HEK293 (cell line): ENCODE measurements around the gene OPCML.

Experiments
- CTCF ChIA-PET: fragments of 350-600 bp; formaldehyde crosslinking; extraction: SDS; loops from one replicate; lab custom pipeline; 2021; ENCODE audit warnings: antibody characterized with exemption; lab: Yijun Ruan, JAX
- POLR2A ChIA-PET: fragments of 300-600 bp; formaldehyde crosslinking; extraction: SDS; loops from one replicate; lab custom pipeline; 2020; ENCODE audit warnings: antibody characterized with exemption, inconsistent platforms; lab: Yijun Ruan, JAX
- H3K27ac ChIP-seq: fragments of 200-500 bp; sonication (Bioruptor generic); 2 replicates; pipeline ENCODE4 v1.5.1; 2014; ENCODE audit warnings: low read depth, low read length, control low read depth, inconsistent platforms; ENCODE audit errors: extremely low read depth
- H3K36me3 ChIP-seq, 2 experiments: fragments of 200-500 bp in 1 of 2; sonication (Bioruptor generic) in 1 of 2; 1 replicate in 1 of 2; 2 replicates in 1 of 2; pipeline ENCODE4 v1.5.1; 2014 to 2017; ENCODE audit warnings: inconsistent platforms in 2 of 2, low read length in 2 of 2; ENCODE audit not compliant: control insufficient read depth in 2 of 2, insufficient read depth in 1 of 2
- H3K4me1 ChIP-seq: fragments of 200-500 bp; sonication (Bioruptor generic); 2 replicates; pipeline ENCODE4 v1.5.1; 2014; ENCODE audit warnings: mild to moderate bottlenecking, low read length, inconsistent platforms; ENCODE audit not compliant: control insufficient read depth, insufficient read depth
- H3K4me3 ChIP-seq: 2 replicates; pipeline ENCODE4 v1.5.1; 2011; ENCODE audit warnings: low read depth, mild to moderate bottlenecking, control low read depth, low read length, moderate library complexity
- H3K9me3 ChIP-seq: fragments of 200-500 bp; sonication (Bioruptor generic); 2 replicates; pipeline ENCODE4 v1.5.1; 2014; ENCODE audit warnings: low read depth, low read length, inconsistent platforms; ENCODE audit not compliant: control insufficient read depth, insufficient read depth
- ZFP3 ChIP-seq: fragments of 450-650 bp; formaldehyde crosslinking; IDR thresholded peaks from 2 replicates; pipeline ENCODE4 v1.5.1; 2016; ENCODE audit warnings: low read depth, missing biosample characterization, missing genetic modification characterization
- ZIC2 ChIP-seq: fragments of 450-650 bp; formaldehyde crosslinking; IDR thresholded peaks from 2 replicates; pipeline ENCODE4 v1.5.1; 2016; ENCODE audit warnings: missing biosample characterization, missing genetic modification characterization
- ZNF155 ChIP-seq: fragments of 450-650 bp; formaldehyde crosslinking; IDR thresholded peaks from 2 replicates; pipeline ENCODE4 v1.5.1; 2016; ENCODE audit warnings: missing biosample characterization, missing genetic modification characterization
- ZNF202 ChIP-seq: fragments of 450-650 bp; formaldehyde crosslinking; IDR thresholded peaks from 2 replicates; pipeline ENCODE4 v1.5.1; 2016; ENCODE audit warnings: missing biosample characterization, missing genetic modification characterization, borderline replicate concordance
- ZNF433 ChIP-seq: fragments of 450-650 bp; formaldehyde crosslinking; IDR thresholded peaks from 2 replicates; pipeline ENCODE4 v1.5.1; 2016; ENCODE audit warnings: missing biosample characterization, missing genetic modification characterization, low read depth
- ZNF473 ChIP-seq: fragments of 450-650 bp; formaldehyde crosslinking; IDR thresholded peaks from 2 replicates; pipeline ENCODE4 v1.5.1; 2017; ENCODE audit warnings: missing biosample characterization, missing genetic modification characterization
- ZNF571 ChIP-seq: fragments of 450-650 bp; formaldehyde crosslinking; IDR thresholded peaks from 2 replicates; pipeline ENCODE4 v1.5.0; 2017; ENCODE audit warnings: missing biosample characterization, missing genetic modification characterization
- ZNF610 ChIP-seq: fragments of 450-650 bp; formaldehyde crosslinking; IDR thresholded peaks from 2 replicates; pipeline ENCODE4 v1.5.1; 2016; ENCODE audit warnings: missing biosample characterization, missing genetic modification characterization, borderline replicate concordance
- ZNF624 ChIP-seq: fragments of 450-650 bp; formaldehyde crosslinking; IDR thresholded peaks from 2 replicates; pipeline ENCODE4 v1.5.1; 2017; ENCODE audit warnings: missing biosample characterization, missing genetic modification characterization
- ZNF629 ChIP-seq: fragments of 450-650 bp; formaldehyde crosslinking; IDR thresholded peaks from 2 replicates; pipeline ENCODE4 v1.5.1; 2017; ENCODE audit warnings: missing biosample characterization, missing genetic modification characterization
- ZNF830 ChIP-seq: fragments of 450-650 bp; IDR thresholded peaks from 2 replicates; pipeline ENCODE4 v1.5.0; 2018; ENCODE audit warnings: missing biosample characterization, missing genetic modification characterization, low read depth, mild to moderate bottlenecking, moderate library complexity
- TF ChIP-seq, protein P1 (sequence below): fragments of 450-650 bp; formaldehyde crosslinking; IDR thresholded peaks from 2 replicates; pipeline ENCODE4 v1.5.1; 2016; ENCODE audit warnings: missing biosample characterization, missing genetic modification characterization
- TF ChIP-seq, protein P2 (sequence below): fragments of 450-650 bp; formaldehyde crosslinking; IDR thresholded peaks from 2 replicates; pipeline ENCODE4 v1.5.1; 2016; ENCODE audit warnings: missing biosample characterization, missing genetic modification characterization
- TF ChIP-seq, protein P3 (sequence below): fragments of 450-650 bp; formaldehyde crosslinking; IDR thresholded peaks from 2 replicates; pipeline ENCODE4 v1.5.1; 2017; ENCODE audit warnings: missing biosample characterization, mild to moderate bottlenecking, missing genetic modification characterization, moderate library complexity
- TF ChIP-seq, protein P4 (sequence below): fragments of 450-650 bp; formaldehyde crosslinking; IDR thresholded peaks from 2 replicates; pipeline ENCODE4 v1.5.1; 2016; ENCODE audit warnings: missing biosample characterization, missing genetic modification characterization
- TF ChIP-seq, protein P5 (sequence below): fragments of 450-650 bp; formaldehyde crosslinking; IDR thresholded peaks from 2 replicates; pipeline ENCODE4 v1.5.1; 2016; ENCODE audit warnings: missing biosample characterization, missing genetic modification characterization, borderline replicate concordance
- TF ChIP-seq, protein P6 (sequence below): fragments of 450-650 bp; formaldehyde crosslinking; IDR thresholded peaks from 2 replicates; pipeline ENCODE4 v1.5.1; 2017; ENCODE audit warnings: missing biosample characterization, missing genetic modification characterization

The OPCML gene

DNA sequence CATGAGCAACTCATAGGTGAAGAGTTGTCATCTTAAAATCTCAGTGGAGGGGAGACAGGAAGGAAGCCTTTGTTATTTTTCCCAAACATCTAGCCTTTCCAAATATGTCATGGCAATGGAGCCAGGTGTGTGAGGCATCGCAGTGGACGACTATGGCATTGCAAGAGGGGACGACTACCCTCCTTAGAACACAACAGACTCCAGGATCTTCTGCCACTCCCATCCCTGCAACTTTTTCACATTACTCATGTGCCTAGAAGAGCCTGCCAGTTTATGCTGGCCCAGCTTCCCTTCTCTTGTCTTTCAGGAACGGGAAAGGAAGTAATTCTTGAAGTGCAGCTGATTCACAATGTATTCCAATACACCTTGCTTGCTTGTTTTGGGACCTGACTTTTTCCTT is 1008.4 kb downstream of the OPCML start (continued):
- TF ChIP-seq ZIC2 (tag by site-specific recombination) (no peak), ZFP3 (tag by site-specific recombination) (no peak)

DNA sequence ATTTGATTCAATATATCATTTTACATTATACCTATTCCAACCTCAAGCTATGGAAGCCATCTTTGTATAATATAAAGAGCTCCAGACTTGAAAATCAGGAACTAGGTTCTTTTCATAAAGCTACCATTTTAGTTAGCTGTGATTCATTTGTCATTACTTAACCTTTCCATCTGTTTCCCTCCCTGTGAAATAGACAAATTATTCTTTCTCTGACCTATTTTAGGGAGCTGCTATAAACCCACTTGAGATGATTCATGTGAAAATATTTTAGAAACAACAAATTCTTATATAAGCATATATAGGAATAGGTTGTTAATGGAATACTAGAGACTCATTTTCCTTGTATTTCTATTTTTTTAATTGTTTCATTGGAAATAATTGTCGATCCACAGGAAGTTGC is 1012.1 kb downstream of the OPCML start:
- CTCF ChIA-PET = interaction anchor here (0.5 to 0.8 kb wide), 2 partner anchors 333 to 1578 kb away, joined by 4 to 5 read pairs; no protein-coding TSS in a partner anchor
- Histone ChIP-seq H3K36me3 (no peaks in the 10 kb centered on the region), H3K4me1 (no peaks in the 10 kb centered on the region), H3K27ac (no peak overlapping the region)
- TF ChIP-seq ZNF610 (tag by site-specific recombination) = no peak
- no peak for TF ChIP-seq ZNF473 (tag by site-specific recombination)
- TF ChIP-seq, all 188 proteins: peak for 0
- H3K9me3 ChIP-seq = no peaks in the 10 kb centered on the region
- no peak overlapping the region for H3K4me3 ChIP-seq
- POLR2A ChIA-PET = no interaction called here

DNA sequence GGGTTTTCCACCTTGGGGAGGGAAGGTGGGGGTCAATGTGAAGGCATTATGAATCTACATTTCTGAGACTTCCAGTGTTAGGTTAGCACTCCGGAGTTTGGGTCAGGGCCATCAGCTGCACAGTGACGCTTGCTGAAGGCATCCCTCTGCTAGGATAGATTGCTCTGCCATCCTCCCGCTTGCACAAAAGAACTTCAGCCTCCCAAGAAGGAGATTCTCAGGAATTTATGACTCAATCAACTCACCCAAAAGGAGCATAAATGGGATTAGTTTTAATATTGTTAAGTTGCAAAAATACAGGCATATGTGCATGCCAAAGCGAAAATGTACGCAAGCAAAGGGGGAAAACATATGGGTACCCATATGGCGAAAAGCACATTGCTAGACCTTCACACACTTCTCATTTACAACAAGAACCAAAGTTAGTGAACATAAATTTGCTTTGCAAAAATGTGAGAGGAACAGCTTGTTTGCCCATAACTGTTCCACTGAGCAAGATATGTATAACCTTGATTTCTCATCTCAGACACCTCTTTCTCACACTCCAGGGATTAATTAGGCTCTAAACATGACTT is 1013.0 kb downstream of the OPCML start:
- no peak for TF ChIP-seq ZNF202 (tag by site-specific recombination)
- no peak for TF ChIP-seq ZNF571 (tag by site-specific recombination)
- TF ChIP-seq ZNF624 (tag by site-specific recombination) = no peak
- TF ChIP-seq, all 188 proteins: peak for 0
- CTCF ChIA-PET = no interaction called here

DNA sequence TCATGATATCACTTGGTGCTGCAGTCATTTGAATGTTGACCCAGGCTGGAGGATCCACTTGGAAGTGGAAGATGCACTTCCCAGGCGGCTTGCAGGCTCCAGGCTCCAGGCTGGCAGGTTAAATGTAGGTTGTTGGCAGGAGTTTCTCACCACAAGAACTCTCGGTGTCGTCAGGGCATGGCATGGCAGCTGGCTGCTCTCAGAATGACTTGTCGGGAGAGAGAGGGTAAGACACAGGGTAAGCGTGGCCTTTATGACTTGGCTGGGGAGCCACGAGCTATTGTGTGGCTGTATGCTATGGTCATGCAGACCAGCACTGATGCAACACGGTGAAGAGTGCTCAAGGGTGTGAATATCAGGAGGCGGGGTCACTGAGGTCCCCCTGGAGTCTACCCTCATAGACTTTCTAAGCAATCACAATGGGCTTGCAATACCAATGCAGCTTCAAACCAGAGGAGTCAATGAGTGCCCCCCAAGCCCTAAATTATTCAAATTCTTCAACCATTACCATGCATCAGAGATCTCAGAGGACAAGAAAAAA is 1027.7 kb downstream of the OPCML start:
- no peaks in the 10 kb centered on the region for H3K9me3 ChIP-seq
- ChIA-PET CTCF (no interaction called here), POLR2A (no interaction called here)
- H3K36me3 ChIP-seq = no peaks in the 10 kb centered on the region
- H3K27ac ChIP-seq = no peak overlapping the region
- no peaks in the 10 kb centered on the region for H3K4me1 ChIP-seq
- H3K4me3 ChIP-seq = no peak overlapping the region
- TF ChIP-seq, protein P1, sequence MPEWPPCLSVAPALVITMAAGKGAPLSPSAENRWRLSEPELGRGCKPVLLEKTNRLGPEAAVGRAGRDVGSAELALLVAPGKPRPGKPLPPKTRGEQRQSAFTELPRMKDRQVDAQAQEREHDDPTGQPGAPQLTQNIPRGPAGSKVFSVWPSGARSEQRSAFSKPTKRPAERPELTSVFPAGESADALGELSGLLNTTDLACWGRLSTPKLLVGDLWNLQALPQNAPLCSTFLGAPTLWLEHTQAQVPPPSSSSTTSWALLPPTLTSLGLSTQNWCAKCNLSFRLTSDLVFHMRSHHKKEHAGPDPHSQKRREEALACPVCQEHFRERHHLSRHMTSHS = no peak
- TF ChIP-seq, protein P2, sequence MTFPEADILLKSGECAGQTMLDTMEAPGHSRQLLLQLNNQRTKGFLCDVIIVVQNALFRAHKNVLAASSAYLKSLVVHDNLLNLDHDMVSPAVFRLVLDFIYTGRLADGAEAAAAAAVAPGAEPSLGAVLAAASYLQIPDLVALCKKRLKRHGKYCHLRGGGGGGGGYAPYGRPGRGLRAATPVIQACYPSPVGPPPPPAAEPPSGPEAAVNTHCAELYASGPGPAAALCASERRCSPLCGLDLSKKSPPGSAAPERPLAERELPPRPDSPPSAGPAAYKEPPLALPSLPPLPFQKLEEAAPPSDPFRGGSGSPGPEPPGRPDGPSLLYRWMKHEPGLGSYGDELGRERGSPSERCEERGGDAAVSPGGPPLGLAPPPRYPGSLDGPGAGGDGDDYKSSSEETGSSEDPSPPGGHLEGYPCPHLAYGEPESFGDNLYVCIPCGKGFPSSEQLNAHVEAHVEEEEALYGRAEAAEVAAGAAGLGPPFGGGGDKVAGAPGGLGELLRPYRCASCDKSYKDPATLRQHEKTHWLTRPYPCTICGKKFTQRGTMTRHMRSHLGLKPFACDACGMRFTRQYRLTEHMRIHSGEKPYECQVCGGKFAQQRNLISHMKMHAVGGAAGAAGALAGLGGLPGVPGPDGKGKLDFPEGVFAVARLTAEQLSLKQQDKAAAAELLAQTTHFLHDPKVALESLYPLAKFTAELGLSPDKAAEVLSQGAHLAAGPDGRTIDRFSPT (tag by site-specific recombination) = no peak
- TF ChIP-seq, protein P3, sequence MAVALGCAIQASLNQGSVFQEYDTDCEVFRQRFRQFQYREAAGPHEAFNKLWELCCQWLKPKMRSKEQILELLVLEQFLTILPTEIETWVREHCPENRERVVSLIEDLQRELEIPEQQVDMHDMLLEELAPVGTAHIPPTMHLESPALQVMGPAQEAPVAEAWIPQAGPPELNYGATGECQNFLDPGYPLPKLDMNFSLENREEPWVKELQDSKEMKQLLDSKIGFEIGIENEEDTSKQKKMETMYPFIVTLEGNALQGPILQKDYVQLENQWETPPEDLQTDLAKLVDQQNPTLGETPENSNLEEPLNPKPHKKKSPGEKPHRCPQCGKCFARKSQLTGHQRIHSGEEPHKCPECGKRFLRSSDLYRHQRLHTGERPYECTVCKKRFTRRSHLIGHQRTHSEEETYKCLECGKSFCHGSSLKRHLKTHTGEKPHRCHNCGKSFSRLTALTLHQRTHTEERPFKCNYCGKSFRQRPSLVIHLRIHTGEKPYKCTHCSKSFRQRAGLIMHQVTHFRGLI (tag by site-specific recombination) = no peak
- TF ChIP-seq, protein P4, sequence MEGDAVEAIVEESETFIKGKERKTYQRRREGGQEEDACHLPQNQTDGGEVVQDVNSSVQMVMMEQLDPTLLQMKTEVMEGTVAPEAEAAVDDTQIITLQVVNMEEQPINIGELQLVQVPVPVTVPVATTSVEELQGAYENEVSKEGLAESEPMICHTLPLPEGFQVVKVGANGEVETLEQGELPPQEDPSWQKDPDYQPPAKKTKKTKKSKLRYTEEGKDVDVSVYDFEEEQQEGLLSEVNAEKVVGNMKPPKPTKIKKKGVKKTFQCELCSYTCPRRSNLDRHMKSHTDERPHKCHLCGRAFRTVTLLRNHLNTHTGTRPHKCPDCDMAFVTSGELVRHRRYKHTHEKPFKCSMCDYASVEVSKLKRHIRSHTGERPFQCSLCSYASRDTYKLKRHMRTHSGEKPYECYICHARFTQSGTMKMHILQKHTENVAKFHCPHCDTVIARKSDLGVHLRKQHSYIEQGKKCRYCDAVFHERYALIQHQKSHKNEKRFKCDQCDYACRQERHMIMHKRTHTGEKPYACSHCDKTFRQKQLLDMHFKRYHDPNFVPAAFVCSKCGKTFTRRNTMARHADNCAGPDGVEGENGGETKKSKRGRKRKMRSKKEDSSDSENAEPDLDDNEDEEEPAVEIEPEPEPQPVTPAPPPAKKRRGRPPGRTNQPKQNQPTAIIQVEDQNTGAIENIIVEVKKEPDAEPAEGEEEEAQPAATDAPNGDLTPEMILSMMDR (tag by site-specific recombination) = no peak
- TF ChIP-seq, protein P5, sequence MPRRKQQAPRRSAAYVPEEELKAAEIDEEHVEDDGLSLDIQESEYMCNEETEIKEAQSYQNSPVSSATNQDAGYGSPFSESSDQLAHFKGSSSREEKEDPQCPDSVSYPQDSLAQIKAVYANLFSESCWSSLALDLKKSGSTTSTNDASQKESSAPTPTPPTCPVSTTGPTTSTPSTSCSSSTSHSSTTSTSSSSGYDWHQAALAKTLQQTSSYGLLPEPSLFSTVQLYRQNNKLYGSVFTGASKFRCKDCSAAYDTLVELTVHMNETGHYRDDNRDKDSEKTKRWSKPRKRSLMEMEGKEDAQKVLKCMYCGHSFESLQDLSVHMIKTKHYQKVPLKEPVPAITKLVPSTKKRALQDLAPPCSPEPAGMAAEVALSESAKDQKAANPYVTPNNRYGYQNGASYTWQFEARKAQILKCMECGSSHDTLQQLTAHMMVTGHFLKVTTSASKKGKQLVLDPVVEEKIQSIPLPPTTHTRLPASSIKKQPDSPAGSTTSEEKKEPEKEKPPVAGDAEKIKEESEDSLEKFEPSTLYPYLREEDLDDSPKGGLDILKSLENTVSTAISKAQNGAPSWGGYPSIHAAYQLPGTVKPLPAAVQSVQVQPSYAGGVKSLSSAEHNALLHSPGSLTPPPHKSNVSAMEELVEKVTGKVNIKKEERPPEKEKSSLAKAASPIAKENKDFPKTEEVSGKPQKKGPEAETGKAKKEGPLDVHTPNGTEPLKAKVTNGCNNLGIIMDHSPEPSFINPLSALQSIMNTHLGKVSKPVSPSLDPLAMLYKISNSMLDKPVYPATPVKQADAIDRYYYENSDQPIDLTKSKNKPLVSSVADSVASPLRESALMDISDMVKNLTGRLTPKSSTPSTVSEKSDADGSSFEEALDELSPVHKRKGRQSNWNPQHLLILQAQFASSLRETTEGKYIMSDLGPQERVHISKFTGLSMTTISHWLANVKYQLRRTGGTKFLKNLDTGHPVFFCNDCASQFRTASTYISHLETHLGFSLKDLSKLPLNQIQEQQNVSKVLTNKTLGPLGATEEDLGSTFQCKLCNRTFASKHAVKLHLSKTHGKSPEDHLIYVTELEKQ = no peak
- TF ChIP-seq ZNF433 (tag by site-specific recombination) = no peak
- TF ChIP-seq ZNF473 (tag by site-specific recombination) = no peak
- TF ChIP-seq, protein P6, sequence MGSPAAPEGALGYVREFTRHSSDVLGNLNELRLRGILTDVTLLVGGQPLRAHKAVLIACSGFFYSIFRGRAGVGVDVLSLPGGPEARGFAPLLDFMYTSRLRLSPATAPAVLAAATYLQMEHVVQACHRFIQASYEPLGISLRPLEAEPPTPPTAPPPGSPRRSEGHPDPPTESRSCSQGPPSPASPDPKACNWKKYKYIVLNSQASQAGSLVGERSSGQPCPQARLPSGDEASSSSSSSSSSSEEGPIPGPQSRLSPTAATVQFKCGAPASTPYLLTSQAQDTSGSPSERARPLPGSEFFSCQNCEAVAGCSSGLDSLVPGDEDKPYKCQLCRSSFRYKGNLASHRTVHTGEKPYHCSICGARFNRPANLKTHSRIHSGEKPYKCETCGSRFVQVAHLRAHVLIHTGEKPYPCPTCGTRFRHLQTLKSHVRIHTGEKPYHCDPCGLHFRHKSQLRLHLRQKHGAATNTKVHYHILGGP (tag by site-specific recombination) = no peak
- TF ChIP-seq ZNF155 (tag by site-specific recombination) = no peak
- TF ChIP-seq ZNF830 (tag by site-specific recombination) = no peak
- no peak for TF ChIP-seq ZNF629

More for the DNA sequence above, 1013.0 kb downstream of the OPCML start:
- H3K9me3 ChIP-seq = no peaks in the 10 kb centered on the region
- no peak overlapping the region for H3K4me3 ChIP-seq
- no peaks in the 10 kb centered on the region for H3K4me1 ChIP-seq
- no peaks in the 10 kb centered on the region for H3K36me3 ChIP-seq
- no peak overlapping the region for H3K27ac ChIP-seq
- POLR2A ChIA-PET = no interaction called here
